Astrocyte (in vitro differentiated cells and primary cell): ENCODE data around the gene TMEM256. TPM values are rescaled to one million over a fixed set of nuclear protein-coding genes. Genes with fewer than 3 reads are reported as not detected.

Source experiments
- DNase-seq: peaks from one replicate; pipeline ENCODE4 v3.0.0-alpha.2; 2010; ENCODE audit warnings: low read depth
- FAIRE-seq: peaks from 2 replicates; lab custom pipeline; 2011; peaks lifted over from hg19 to GRCh38; lab: Jason Lieb, UNC
- H2AFZ ChIP-seq: 2 replicates; pipeline ENCODE4 v1.6.0; 2012; ENCODE audit warnings: low read depth, low read length, inconsistent platforms
- H3K27ac ChIP-seq: 2 replicates; pipeline ENCODE4 v1.5.1; 2011; ENCODE audit warnings: low read depth, low read length, inconsistent platforms
- H3K27me3 ChIP-seq: 2 replicates; pipeline ENCODE4 v1.6.0; 2011; ENCODE audit warnings: low read length, inconsistent platforms; ENCODE audit not compliant: insufficient read depth
- H3K36me3 ChIP-seq: 2 replicates; pipeline ENCODE4 v1.5.1; 2011; ENCODE audit warnings: low read length, inconsistent platforms; ENCODE audit not compliant: insufficient read depth
- H3K4me1 ChIP-seq: 2 replicates; pipeline ENCODE4 v1.5.1; 2011; ENCODE audit warnings: low read length, inconsistent platforms; ENCODE audit not compliant: insufficient read depth
- H3K4me2 ChIP-seq: 2 replicates; pipeline ENCODE4 v1.6.0; 2012; ENCODE audit warnings: low read length, inconsistent platforms
- H3K4me3 ChIP-seq: 2 replicates; pipeline ENCODE4 v1.5.1; 2011; ENCODE audit warnings: low read depth, mild to moderate bottlenecking, low read length, inconsistent platforms; ENCODE audit not compliant: insufficient read depth
- H3K79me2 ChIP-seq: 2 replicates; pipeline ENCODE4 v1.6.0; 2012; ENCODE audit warnings: mild to moderate bottlenecking, low read length, inconsistent platforms; ENCODE audit not compliant: insufficient read depth
- H3K9ac ChIP-seq: 2 replicates; pipeline ENCODE4 v1.6.0; 2012; ENCODE audit warnings: mild to moderate bottlenecking, low read length, inconsistent platforms
- H3K9me3 ChIP-seq: 2 replicates; pipeline ENCODE4 v1.5.1; 2012; ENCODE audit warnings: low read depth, mild to moderate bottlenecking, low read length, inconsistent platforms; ENCODE audit not compliant: insufficient read depth
- H4K20me1 ChIP-seq: 2 replicates; pipeline ENCODE4 v1.6.0; 2012; ENCODE audit warnings: low read length, inconsistent platforms; ENCODE audit not compliant: insufficient read depth
- H3K27ac Mint-ChIP-seq: one replicate; pipeline ENCODE4 v1.8.0; 2021; ENCODE audit warnings: mild to moderate bottlenecking, mixed read lengths; ENCODE audit not compliant: unreplicated experiment
- H3K27me3 Mint-ChIP-seq: one replicate; pipeline ENCODE4 v1.8.0; 2021; ENCODE audit warnings: low read depth, mixed read lengths; ENCODE audit not compliant: unreplicated experiment
- H3K36me3 Mint-ChIP-seq: one replicate; pipeline ENCODE4 v1.8.0; 2021; ENCODE audit warnings: low read depth, mixed read lengths; ENCODE audit not compliant: unreplicated experiment
- H3K4me1 Mint-ChIP-seq: one replicate; pipeline ENCODE4 v1.8.0; 2021; ENCODE audit warnings: low read depth, mixed read lengths; ENCODE audit not compliant: unreplicated experiment
- H3K4me3 Mint-ChIP-seq: one replicate; pipeline ENCODE4 v1.8.0; 2021; ENCODE audit warnings: mild to moderate bottlenecking, moderate library complexity, mixed read lengths; ENCODE audit not compliant: unreplicated experiment
- H3K9me3 Mint-ChIP-seq: one replicate; pipeline ENCODE4 v1.8.0; 2021; ENCODE audit warnings: mild to moderate bottlenecking, mixed read lengths; ENCODE audit not compliant: unreplicated experiment
- CTCF ChIP-seq: IDR thresholded peaks from 2 replicates; pipeline ENCODE4 v1.5.1; 2011; ENCODE audit warnings: low read depth, mild to moderate bottlenecking, inconsistent platforms, low read length, moderate library complexity; ENCODE audit not compliant: insufficient read depth
- EZH2 ChIP-seq: IDR thresholded peaks from 2 replicates; pipeline ENCODE4 v1.6.1; 2012; ENCODE audit warnings: mild to moderate bottlenecking, low read length, inconsistent platforms; ENCODE audit not compliant: insufficient read depth
- total RNA-seq: library from RNA; stranded (reverse); gene quantifications from 2 replicates; pipeline ENCODE4 v1.2.1, GENCODE V29; 2021

Gene TMEM256
- total RNA-seq, 1 donor from 2014 or later: 45.7 TPM

DNA sequence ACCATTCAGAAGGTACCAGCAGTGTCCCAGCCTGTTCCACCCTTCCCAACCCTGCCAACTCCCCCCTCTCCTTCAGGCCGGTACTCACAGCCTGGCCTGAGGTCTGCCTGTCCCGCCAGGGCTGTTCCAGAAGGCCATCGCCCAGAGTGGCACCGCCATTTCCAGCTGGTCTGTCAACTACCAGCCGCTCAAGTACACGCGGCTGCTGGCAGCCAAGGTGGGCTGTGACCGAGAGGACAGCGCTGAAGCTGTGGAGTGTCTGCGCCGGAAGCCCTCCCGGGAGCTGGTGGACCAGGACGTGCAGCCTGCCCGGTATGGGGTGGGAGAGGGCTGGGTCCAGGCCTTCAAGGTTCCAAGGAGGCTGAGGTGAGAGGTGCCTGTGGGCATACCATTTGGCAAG is 10.9 kb upstream of the TMEM256 start:
- Histone ChIP-seq H3K27ac (no peak overlapping the region), H3K9me3 (no peaks in the 10 kb centered on the region), H3K27me3 (no peaks in the 10 kb centered on the region), H2AFZ (no peak overlapping the region), H3K4me1 (peaks cover 8% of the 10 kb centered on the region), H3K79me2 (no peaks in the 10 kb centered on the region), H4K20me1 (peaks cover 24% of the 10 kb centered on the region), H3K9ac (no peak overlapping the region), H3K36me3 (no peaks in the 10 kb centered on the region), H3K4me3 (no peak overlapping the region), H3K4me2 (no peak overlapping the region)
- Mint-ChIP-seq H3K27me3 (no peaks in the 10 kb centered on the region), H3K9me3 (no peaks in the 10 kb centered on the region), H3K4me1 (peaks cover 4% of the 10 kb centered on the region), H3K4me3 (no peak overlapping the region), H3K36me3 (peaks cover 38% of the 10 kb centered on the region), H3K27ac (no peak overlapping the region)
- DNase-seq: no peak
- FAIRE-seq: no peak
- TF ChIP-seq EZH2 (no peak), CTCF (no peak)

- peaks cover 3% of the 10 kb centered on the region for H3K36me3 ChIP-seq
- peak overlapping the region; percentile 11 for H3K4me2 ChIP-seq
- no peaks in the 10 kb centered on the region for H3K9me3 ChIP-seq
- no peak overlapping the region for H3K9ac ChIP-seq
- Mint-ChIP-seq H3K27me3 (no peaks in the 10 kb centered on the region), H3K4me3 (no peak overlapping the region), H3K27ac (peak overlapping the region; percentile 34), H3K9me3 (no peaks in the 10 kb centered on the region), H3K36me3 (peaks cover 43% of the 10 kb centered on the region), H3K4me1 (peaks cover 4% of the 10 kb centered on the region)
- no peak overlapping the region for H3K27ac ChIP-seq
- H3K4me3 ChIP-seq: no peak overlapping the region
- H3K79me2 ChIP-seq: no peaks in the 10 kb centered on the region
- DNase-seq (peak; percentile 30), FAIRE-seq (no peak)
- H2AFZ ChIP-seq: no peak overlapping the region
- H3K4me1 ChIP-seq: peaks cover 8% of the 10 kb centered on the region
- H3K27me3 ChIP-seq: no peaks in the 10 kb centered on the region
- TF ChIP-seq CTCF (no peak), EZH2 (no peak)
- H4K20me1 ChIP-seq: peaks cover 13% of the 10 kb centered on the region
Measured at GRCh38 chr17:7413346-7413985, 9.6 kb upstream of the TMEM256 start.

- H3K4me1 Mint-ChIP-seq: peaks cover 8% of the 10 kb centered on the region
- peaks cover 39% of the 10 kb centered on the region for H3K36me3 Mint-ChIP-seq
- no peaks in the 10 kb centered on the region for H3K9me3 ChIP-seq
- H3K27me3 ChIP-seq: no peaks in the 10 kb centered on the region
- TF ChIP-seq EZH2 (no peak), CTCF (no peak)
- peaks cover 5% of the 10 kb centered on the region for H3K79me2 ChIP-seq
- H2AFZ ChIP-seq: no peak overlapping the region
- no peak overlapping the region for H3K4me2 ChIP-seq
- FAIRE-seq (no peak), DNase-seq (no peak)
- no peak overlapping the region for H3K9ac ChIP-seq
- H4K20me1 ChIP-seq: peaks cover 15% of the 10 kb centered on the region
- H3K27ac ChIP-seq: no peak overlapping the region
- no peaks in the 10 kb centered on the region for H3K27me3 Mint-ChIP-seq
- no peak overlapping the region for H3K4me3 Mint-ChIP-seq
- peaks cover 8% of the 10 kb centered on the region for H3K4me1 ChIP-seq
- H3K9me3 Mint-ChIP-seq: no peaks in the 10 kb centered on the region
- H3K4me3 ChIP-seq: no peak overlapping the region
- H3K27ac Mint-ChIP-seq: no peak overlapping the region
- H3K36me3 ChIP-seq: peaks cover 3% of the 10 kb centered on the region
Measured at GRCh38 chr17:7411427-7411750, 7.5 kb upstream of the TMEM256 start.
